ENCODE data around the gene CYP4F12.
"Not testable (repeated sequence)": the region's sequence is repeated elsewhere in the genome, so short reads cannot be mapped to it uniquely, and the experiment has no call there.

Gene CYP4F12

DNA sequence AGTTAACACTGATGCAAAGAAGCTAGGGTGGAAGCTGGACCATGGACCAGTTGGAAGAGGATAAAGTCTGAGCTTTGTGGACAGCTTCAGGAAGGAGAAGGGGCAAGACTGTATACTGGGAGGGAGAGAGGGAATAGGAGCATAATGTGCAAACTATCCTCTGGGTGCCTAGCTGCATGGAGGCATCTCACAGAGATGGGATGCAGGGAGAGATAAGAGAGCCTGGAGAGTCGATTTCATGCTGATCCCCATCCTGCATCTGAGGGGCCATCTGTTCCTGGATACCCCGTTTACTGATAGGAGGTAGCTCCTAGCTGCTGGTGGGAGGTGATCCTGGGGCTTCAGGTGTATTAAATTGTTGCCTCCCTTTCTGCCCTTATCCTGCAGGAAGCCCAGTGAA lies 23.4 kb upstream of the CYP4F12 start:
- TF ChIP-seq, protein P1, sequence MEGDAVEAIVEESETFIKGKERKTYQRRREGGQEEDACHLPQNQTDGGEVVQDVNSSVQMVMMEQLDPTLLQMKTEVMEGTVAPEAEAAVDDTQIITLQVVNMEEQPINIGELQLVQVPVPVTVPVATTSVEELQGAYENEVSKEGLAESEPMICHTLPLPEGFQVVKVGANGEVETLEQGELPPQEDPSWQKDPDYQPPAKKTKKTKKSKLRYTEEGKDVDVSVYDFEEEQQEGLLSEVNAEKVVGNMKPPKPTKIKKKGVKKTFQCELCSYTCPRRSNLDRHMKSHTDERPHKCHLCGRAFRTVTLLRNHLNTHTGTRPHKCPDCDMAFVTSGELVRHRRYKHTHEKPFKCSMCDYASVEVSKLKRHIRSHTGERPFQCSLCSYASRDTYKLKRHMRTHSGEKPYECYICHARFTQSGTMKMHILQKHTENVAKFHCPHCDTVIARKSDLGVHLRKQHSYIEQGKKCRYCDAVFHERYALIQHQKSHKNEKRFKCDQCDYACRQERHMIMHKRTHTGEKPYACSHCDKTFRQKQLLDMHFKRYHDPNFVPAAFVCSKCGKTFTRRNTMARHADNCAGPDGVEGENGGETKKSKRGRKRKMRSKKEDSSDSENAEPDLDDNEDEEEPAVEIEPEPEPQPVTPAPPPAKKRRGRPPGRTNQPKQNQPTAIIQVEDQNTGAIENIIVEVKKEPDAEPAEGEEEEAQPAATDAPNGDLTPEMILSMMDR (IDR thresholded peaks at IDR 0.05; ENCODE audit: low read depth, low read length, missing control alignments): no peak
- no peak for DNase-seq (ENCODE audit: low read depth)
- H3K4me3 ChIP-seq (ENCODE audit: low read depth, low read length): no peak overlapping the region

DNA sequence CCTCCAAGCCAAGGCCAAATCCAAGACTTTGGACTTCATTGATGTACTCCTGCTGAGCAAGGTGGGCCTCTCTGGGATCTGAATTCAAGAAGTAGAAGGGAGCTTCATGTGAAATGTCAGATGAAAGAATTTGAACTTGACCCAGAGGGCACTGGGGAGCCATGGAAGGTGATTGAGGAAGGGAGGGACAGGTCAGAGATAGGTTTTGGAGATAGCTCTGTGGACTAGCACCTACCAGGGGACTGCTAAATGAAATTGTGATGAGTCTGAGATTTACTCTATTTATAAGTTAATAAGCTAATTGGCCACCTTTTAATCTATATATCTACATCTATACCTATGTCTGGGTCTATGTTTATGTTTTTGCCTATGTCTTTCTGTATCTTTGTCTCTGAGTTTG lies 22.8 kb upstream of the CYP4F12 start:
- not testable (repeated sequence) for DNase-seq (ENCODE audit: low read depth)

DNA sequence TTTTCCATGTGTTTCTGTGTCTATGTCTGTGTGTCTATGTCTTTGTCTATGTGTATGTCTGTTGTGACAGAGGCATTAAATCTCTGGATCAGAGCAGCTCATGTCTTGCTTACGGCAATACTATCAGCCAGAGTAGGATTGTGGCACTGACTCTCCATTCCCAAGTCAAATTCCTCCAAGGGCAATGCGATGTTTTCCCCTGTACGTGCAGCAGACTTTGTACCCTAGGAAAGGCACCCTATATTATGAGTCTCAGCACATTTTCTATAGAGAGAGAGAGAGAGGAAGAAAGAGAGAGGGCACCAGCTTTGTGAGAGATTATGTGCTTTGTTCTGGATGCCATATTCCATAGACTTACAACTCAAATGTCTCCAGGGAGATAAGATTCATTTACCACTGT lies 21.1 kb upstream of the CYP4F12 start:
- no peak for DNase-seq (ENCODE audit: low read depth)
- H3K4me3 ChIP-seq (ENCODE audit: low read depth, low read length): no peak overlapping the region
- TF ChIP-seq, protein P1 (IDR thresholded peaks at IDR 0.05; ENCODE audit: low read depth, low read length, missing control alignments): no peak

More for the DNA sequence above, 22.8 kb upstream of the CYP4F12 start:
- not testable (repeated sequence) for H3K4me3 ChIP-seq (ENCODE audit: low read depth, low read length)

DNA sequence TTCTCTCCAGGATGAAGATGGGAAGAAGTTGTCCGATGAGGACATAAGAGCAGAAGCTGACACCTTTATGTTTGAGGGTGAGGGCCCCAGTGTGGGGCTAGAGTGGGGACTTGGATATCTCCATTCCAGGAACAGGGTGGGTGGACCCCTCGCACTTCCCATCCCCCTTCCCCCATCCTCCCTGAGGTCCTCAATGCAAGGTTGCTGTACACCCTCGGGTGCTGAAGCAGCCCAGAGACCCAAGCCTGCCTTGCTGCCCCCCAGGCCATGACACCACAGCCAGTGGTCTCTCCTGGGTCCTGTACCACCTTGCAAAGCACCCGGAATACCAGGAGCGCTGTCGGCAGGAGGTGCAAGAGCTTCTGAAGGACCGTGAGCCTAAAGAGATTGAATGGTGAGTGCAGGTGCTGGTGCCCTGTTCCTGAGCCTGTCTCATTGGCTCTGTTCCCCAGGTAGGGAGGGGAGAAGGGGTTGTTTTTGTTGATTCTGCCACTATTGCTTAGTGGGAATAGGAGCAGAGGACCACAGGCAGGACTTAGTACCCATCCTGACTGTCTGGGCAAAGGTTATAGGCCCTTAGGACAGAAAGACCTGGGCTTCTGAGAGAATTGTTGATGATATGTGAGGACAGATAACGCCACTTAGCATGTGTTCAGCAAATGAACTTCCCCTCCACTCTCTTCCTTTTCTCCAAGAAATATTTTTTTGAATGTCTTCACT lies 20.2 kb upstream of the CYP4F12 start:
- no peak for DNase-seq (ENCODE audit: low read depth)
- TF ChIP-seq, protein P1 (IDR thresholded peaks at IDR 0.05; ENCODE audit: low read depth, low read length, missing control alignments): no peak
- H3K4me3 ChIP-seq (ENCODE audit: low read depth, low read length): no peak overlapping the region

DNA sequence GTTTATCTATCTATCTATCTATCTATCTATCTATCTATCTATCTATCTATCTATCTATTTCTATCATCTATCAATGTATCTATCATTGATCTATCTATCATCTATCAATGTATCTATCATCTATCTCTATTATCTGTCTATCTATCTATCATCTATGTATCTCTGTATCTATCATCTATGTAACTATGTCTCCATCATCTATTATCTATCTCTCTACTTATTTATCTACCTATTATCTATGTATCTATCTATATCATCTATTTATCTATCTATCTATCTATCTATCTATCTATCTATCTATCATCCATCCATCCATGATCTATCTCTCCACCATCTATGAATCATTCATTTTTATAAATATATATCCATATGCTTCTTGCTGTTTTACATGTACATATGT lies 16.4 kb upstream of the CYP4F12 start:
- TF ChIP-seq, protein P1 (IDR thresholded peaks at IDR 0.05; ENCODE audit: low read depth, low read length, missing control alignments): no peak

DNA sequence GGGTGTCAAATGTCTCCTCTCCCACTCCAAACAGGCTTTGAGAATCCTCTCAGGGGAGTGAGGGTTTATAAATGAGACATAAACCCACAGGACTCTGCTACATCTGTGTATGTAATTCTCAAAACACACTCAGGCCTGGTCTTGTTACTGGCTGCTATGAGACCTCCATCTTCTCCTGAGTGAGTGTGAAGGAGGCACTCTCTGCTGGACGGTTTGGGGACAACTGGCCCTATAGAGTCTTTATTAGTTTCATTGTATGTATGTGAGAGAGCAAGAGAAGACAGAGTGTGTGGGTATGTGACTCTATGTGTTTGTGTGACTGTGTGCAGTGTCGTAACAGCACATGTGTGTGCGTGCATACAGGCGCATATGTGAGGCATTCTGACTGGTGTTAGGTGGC lies 9.6 kb upstream of the CYP4F12 start:
- no peak overlapping the region for H3K4me3 ChIP-seq (ENCODE audit: low read depth, low read length)
- TF ChIP-seq, protein P1 (IDR thresholded peaks at IDR 0.05; ENCODE audit: low read depth, low read length, missing control alignments): no peak
- DNase-seq (ENCODE audit: low read depth): no peak

More for the DNA sequence above, 16.4 kb upstream of the CYP4F12 start:
- no peak overlapping the region for H3K4me3 ChIP-seq (ENCODE audit: low read depth, low read length)
- no peak for DNase-seq (ENCODE audit: low read depth)

DNA sequence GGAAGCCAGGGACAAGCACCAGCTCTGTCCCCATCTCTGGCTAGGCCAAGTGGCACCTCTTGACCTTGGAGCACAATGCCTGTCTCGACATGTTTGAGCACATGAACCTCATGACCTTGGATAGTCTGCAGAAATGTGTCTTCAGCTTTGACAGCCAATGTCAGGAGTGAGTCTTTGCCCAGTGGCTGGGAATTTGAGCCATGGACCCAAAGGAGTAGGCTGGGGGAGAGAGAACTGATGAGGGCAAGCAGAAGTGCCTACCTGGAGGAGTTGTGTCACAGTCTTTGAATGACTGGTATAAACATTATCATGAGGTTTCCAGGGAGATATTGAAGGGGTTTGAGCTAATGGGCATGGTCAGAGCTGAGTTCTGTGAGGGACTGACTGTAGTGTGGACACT lies 6.7 kb upstream of the CYP4F12 start:
- no peak overlapping the region for H3K4me3 ChIP-seq (ENCODE audit: low read depth, low read length)
- DNase-seq (ENCODE audit: low read depth): no peak
- TF ChIP-seq, protein P1 (IDR thresholded peaks at IDR 0.05; ENCODE audit: low read depth, low read length, missing control alignments): no peak
